NCI-H2029 (cell line): ENCODE results near the gene CCT6B.
"Not testable (repeated sequence)": the region's sequence is repeated elsewhere in the genome, so short reads cannot be mapped to it uniquely, and the experiment has no call there.

Experiments used
- DNase-seq: peaks from one replicate; lab custom pipeline; 2025; lab: John Stamatoyannopoulos, UW

Gene CCT6B

GRCh38 chr17:34961093-34961911, at the start of gene CCT6B, which contains the start of gene ZNF830:
Gene CCT6B (minus strand): TSS chr17:34961460. CDS start chr17:34961393, 67 bp downstream.
Gene ZNF830 (plus strand): TSS chr17:34961540. CDS start chr17:34961567, 27 bp downstream.
- peak; percentile 89 for DNase-seq

GRCh38 chr17:35010093-35010492, 48.8 kb upstream of the CCT6B start:
- DNase-seq, result no peak

GRCh38 chr17:35006961-35007360, 45.7 kb upstream of the CCT6B start:
- DNase-seq, result no peak

- no peak for DNase-seq
These were observed 45.1 kb upstream of the CCT6B start for GRCh38 chr17:35006345-35006744.

GRCh38 chr17:35003778-35004177, 42.5 kb upstream of the CCT6B start:
- no peak for DNase-seq

GRCh38 chr17:35002876-35003551, 41.8 kb upstream of the CCT6B start:
- no peak for DNase-seq

- no peak for DNase-seq
These were observed 40.3 kb upstream of the CCT6B start for GRCh38 chr17:35001549-35001948.

- not testable (repeated sequence) for DNase-seq
These were observed 39.7 kb upstream of the CCT6B start for GRCh38 chr17:35000965-35001364.

GRCh38 chr17:34999456-34999855, 38.2 kb upstream of the CCT6B start:
- no peak for DNase-seq

- peak; percentile 8 for DNase-seq
These were observed 36.9 kb upstream of the CCT6B start for GRCh38 chr17:34998205-34998604.

- peak; percentile 21 for DNase-seq
These were observed 36.1 kb upstream of the CCT6B start for GRCh38 chr17:34997355-34997862.

GRCh38 chr17:34996422-34997285, 35.4 kb upstream of the CCT6B start:
- DNase-seq, result no peak

- DNase-seq, result no peak
These were observed 31.8 kb upstream of the CCT6B start for GRCh38 chr17:34993031-34993430.

- DNase-seq, result no peak
These were observed 30.3 kb upstream of the CCT6B start for GRCh38 chr17:34991606-34992005.

GRCh38 chr17:34990921-34991365, 29.7 kb upstream of the CCT6B start:
- DNase-seq, result peak; percentile 70

- DNase-seq, result no peak
These were observed 28.2 kb upstream of the CCT6B start for GRCh38 chr17:34989473-34989872.

GRCh38 chr17:34988644-34989043, 27.4 kb upstream of the CCT6B start:
- DNase-seq, result no peak

GRCh38 chr17:34987232-34987631, 26.0 kb upstream of the CCT6B start:
- DNase-seq, result no peak

- peak; percentile 30 for DNase-seq
These were observed 20.4 kb upstream of the CCT6B start for GRCh38 chr17:34981538-34982241.

GRCh38 chr17:34980681-34981537, 19.6 kb upstream of the CCT6B start:
- DNase-seq, result no peak

- DNase-seq, result peak; percentile 83
These were observed 19.1 kb upstream of the CCT6B start, which contains the start of gene LIG3 for GRCh38 chr17:34980353-34980680. Gene LIG3 (plus strand): TSS chr17:34980512. CDS start chr17:34983006, 2,494 bp downstream.
